ENCODE measurements around the gene GPR156.

- TF ChIP-seq CTCF (IDR thresholded peaks at IDR 0.05; ENCODE audit: extremely low read depth in 1 of 2, insufficient read depth in 1 of 2, low read depth in 1 of 2, low read length in 2 of 2) (no peak), POLR2A (IDR thresholded peaks at IDR 0.05; ENCODE audit: low read depth, low read length) (no peak), EZH2 (IDR thresholded peaks at IDR 0.05; ENCODE audit: borderline replicate concordance, low read depth, low read length, severe bottlenecking) (no peak)
Observed at GRCh38 chr3:120130656-120131055, 154.4 kb downstream of the GPR156 start.

Data from endothelial cell of umbilical vein (primary cell).